Measurements from ENCODE around the gene FOXO3.

The FOXO3 gene

DNA sequence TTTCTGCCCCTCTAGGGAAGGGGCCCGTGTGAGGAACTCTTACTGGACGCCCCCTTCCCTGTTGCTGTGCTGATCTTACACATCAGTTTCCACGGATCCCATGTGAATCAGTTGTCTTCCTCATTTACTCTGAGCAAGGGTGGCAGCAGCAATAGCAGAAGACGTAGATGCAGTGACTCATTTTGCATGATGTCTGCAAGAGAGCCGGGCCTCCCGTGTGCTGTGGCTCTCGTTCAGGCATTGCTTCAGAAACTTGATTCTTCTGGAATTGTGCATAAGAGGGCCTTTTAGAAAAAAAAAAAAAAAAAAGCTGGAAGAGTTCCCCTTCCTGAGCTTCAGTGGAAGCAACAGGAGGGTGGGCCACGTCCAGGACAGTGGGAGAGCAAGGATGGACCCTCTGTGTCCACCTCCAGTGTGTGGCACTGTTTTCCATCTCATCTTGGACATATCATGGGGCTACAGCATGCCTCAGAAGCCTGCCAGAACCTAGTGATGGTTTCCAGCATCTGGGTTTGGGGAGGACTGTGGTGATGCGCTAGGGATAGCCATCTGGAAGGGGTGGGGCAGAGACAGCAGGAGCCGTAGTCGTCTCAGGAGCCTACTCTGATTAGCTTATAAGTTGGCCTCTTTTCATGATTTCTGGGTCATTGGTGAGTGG, 62.1 kb downstream of the FOXO3 start:
- in situ Hi-C loops (cut with MboI; ENCODE audit: low sequenced_read_pairs): no loop called here

DNA sequence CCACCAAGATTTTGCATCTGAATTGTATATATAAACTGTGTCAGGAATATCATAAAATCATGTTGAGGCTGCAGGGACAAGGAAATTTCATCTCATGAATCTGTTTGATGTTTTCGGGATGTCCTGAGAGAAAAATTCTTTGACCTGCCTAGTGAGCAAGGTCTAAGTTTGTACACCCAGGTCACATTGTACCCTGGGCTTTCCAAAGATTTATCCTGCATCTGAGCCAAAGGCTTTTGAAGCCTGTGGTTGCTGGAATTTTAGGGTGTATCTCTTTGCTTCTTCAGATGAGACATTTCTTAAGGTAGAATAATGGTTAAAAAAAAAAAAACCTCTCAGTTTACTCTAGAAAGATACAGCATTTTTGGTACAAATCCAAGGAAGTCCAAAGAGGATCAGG, 63.3 kb downstream of the FOXO3 start:
- in situ Hi-C loops (cut with MboI; ENCODE audit: low sequenced_read_pairs): no loop called here

DNA sequence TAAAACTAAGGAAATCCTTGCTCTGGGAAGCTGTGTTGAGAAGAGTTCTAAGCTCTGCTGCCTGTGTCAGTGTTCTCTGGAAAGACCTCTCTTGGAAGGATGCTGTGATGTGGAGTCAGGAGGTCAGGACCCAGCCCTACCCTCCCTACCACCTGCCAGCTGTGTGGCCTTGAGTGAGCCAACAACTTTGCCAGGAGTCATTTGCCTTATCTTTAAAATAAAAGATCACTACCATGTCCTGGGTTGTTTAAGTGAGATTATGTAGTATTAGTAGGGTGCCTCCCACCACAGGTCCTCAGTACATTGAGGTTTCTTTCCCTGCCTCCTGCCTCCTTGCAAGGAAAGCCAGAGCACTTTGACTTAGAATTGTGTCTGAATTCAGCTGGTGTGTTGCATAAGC, 64.9 kb downstream of the FOXO3 start:
- in situ Hi-C loops (cut with MboI; ENCODE audit: low sequenced_read_pairs): no loop called here

DNA sequence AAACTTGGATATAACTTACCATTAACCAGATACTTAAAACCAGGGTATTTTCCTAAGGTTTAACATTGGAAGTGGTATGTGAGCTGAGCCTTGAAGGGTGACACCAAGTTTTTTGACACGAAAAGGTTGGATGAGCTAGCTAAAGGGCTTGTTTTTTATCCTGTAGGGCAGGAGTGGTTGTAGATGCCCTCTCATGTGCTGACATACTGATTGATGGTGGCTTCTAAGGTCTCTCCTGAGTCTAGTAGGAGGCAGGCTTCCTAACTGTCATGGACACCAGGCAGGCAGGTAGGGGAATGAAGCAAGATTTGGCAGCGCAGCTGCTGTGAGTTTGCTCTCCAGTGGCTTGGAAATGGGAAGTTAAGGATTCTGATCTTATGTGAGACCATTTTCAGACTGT, 66.1 kb downstream of the FOXO3 start:
- in situ Hi-C loops (cut with MboI; ENCODE audit: low sequenced_read_pairs): no loop called here

DNA sequence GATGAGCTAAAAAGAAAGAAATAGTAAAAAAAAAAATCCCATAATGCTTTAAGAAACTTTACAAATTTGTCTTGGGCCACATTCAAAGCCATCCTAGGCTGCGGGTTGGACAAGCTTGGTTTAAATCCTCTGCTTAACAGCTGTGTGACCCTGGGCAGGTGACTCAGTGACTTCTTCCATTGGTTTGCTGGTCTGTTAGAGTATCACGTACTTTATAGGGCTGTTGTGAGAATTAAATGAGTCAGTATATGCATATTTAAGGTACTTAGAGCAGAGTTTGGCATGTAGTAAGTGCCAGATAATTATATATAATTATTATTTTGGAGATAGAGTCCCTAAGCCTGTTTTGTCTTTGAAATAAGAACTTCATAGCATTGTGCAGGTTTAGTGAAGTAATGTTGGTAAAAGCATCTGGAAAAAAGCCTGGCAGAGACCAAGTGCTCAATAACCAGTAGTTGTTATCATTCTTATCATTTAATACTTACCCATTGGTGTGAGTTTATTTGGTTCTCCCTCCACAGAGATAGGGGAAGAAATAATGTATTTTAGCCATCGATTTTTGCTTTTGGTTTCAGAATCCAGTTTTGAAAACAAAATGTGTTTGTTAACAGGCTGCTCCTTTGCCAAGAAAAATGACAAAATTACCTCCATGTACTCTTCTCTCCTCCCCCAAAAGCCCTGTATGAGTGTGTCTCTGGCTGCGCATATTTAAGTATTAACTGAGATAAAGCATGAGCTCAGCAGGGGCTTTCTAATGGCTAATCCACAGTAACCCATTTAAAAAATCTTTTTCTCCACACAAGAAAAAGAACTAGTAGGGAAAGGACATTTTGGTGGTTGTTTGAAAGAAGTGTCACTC, 67.2 kb downstream of the FOXO3 start:
- in situ Hi-C loops (cut with MboI; ENCODE audit: low sequenced_read_pairs): no loop called here

DNA sequence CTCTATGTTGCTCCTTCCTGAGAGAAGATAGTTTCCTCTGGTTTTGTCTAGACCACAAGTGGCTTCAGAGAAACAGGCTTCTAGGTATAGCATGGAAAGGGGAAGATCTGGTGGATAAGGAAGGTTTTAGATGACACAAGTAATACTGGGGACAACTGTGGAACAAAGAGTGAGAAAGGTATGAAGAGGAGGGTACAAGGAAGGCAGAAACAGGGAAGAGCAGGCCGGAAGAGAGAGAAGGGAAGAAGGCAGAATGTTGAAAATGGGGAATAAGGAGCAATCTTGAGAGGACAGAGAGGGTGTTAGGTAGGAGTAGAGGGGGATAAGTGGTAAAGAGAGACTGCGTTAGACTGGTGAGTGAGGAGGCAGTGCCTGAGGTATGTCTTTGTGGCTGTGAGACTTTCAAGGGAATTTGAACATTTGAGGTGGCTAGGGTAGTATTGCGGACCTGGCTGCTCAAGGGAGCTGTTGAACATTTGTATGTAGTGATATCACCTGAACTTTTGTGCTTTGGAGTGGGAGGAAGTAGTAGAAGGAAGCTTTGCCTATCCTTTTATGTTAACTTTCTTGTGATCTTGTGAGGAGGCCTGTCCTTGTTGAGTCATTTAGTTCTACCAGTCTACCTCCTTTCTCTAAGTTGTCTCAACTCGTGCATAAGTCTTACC, 69.5 kb downstream of the FOXO3 start:
- in situ Hi-C loops (cut with MboI; ENCODE audit: low sequenced_read_pairs): no loop called here

DNA sequence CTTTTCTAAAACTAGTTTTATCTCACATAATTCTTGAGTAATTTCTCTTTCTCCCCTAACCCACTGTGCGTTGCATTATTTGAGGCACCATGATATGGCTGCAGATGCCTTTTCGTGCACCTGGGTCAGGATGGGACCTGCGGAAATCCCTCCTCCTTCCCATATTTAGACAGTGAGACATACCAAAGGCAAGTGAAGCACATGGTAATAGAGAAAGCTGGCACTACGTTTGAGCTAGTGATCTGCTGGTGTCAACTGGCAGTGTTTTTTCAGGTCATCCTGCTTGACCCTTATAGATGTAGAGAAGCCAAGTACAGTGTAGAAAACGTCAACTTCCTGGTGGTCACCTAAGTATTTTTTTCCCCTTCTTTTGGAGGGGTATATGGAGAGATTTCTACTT, 71.7 kb downstream of the FOXO3 start:
- in situ Hi-C loops (cut with MboI; ENCODE audit: low sequenced_read_pairs): no loop called here

DNA sequence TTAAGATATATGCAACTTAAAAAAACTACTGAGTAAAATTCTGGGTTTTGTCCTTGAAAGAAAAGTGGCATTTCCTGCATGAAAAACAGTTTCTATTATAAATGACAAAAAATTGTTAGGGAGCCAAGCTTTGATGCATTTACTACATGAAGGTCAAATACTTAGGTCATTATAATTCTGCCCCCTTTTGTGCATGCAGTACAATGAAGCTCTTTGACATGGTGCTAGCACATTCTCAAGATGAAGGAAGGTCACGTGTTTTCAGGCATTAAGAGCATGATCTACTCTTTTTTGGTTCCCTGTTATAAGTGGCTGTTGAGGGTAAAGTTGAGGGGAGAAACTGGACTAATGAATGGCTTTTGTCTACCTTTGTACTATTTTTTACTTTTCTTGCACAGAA, 72.7 kb downstream of the FOXO3 start:
- in situ Hi-C loops (cut with MboI; ENCODE audit: low sequenced_read_pairs): no loop called here

DNA sequence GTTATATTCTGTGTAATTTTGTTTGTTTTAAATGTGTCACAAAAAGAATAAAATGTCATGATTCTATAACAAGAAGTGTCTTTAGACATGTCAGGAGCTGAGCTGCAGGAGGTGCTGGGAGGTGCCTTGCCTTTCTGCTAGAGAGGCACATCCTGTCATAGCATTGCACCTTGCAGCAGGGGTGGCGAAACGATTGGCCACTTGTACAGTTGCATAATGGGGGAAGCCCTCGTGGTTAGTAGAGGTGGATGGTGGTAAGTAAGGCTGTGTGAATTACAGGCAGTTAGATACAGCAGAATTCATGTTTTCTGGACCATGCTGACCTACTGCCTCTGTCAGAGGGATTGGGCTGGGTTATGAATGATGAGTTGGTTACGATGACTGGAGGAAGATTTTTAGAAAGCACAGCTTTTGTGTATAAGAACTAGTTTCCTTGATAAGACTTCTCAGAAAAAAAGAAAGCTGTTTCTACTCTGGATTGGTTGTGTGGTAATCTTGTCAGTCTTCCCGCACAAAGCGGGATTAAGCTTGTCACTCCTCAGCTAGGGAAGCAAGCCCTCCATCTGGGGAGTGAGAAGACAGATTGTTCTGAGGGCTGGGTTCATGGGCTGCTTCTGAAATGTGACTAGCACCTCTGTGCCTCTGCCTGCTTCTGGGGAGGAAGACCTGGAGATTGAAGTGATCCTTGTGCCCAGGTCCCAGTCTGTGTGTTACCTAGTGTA, 74.9 kb downstream of the FOXO3 start:
- in situ Hi-C loops (cut with MboI; ENCODE audit: low sequenced_read_pairs): no loop called here

DNA sequence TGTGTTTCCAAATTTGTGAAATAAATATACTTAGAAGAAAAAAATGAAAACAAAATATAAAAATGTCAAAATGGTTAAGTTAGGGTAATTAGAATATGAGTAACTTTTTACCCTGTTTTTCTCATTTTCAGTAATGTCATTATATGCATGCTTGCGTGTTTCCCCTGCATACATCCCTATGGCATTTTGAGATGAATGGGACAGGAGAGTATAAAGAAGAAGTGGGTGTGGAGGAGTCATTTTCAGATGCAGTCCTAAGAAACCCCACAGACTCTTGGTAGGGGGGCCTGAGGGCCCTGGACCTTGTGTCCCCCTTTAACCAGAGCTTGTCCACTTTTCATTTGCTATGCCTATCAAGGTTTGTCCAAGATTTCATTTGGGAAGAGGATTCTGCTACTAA, 77.2 kb downstream of the FOXO3 start:
- in situ Hi-C loops (cut with MboI; ENCODE audit: low sequenced_read_pairs): no loop called here

DNA sequence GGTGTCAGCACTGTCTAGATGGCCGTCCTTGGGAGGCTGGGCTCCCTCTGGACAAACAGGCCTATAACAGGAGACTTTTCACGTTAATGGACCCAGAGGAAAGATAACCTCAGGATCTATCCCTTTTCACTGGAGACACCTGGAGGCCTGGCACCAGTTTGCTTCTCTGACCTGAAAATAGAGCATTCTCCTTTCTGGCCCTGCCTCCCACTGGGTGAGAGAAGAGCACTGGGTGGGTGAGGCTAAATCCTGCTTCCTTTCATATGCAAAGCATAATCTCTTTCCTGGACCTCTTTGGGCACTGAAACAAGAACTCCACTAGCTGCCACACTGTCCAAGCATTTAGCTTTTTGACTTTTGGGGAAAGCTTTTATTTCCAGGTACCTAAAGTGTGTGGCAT, 78.3 kb downstream of the FOXO3 start:
- in situ Hi-C loops (cut with MboI; ENCODE audit: low sequenced_read_pairs): no loop called here

DNA sequence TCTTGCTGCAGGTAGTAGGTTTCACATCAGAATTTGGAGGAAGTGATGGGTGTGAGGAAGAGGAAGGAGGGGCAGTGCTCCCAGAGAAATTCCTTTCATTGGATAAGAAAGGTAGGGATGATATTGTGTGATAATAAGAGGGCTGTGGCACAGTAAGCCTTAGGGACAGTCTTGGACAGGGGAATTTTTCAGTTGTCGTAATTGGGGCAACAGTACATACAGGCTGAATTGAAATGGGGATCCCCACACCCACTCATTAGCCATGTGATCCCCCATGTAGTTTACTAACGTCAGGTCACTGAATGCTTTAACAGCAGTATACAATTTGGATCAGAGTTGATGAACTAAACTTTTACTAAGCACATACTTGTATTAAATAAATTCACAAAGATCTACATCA, 79.4 kb downstream of the FOXO3 start:
- in situ Hi-C loops (cut with MboI; ENCODE audit: low sequenced_read_pairs): no loop called here

DNA sequence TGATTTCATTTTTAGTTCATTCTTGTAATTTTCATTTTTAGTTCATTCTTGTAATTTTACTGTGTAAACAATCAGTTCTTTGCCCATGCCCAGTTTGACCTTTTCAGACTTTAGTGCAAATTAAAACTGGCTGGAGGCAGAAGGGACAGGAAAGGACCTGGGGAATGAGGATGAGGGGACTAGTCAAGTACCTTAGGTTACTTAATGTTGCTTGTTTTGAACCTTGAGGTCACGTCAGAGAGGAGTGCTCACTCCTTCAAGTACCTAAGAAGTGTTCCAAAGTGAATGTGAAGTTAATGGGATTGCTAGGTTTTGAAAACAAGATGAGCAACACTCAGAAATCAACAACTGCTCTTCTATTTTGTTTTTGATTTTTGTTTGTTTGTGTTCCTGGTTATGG, 82.5 kb downstream of the FOXO3 start:
- in situ Hi-C loops (cut with MboI; ENCODE audit: low sequenced_read_pairs): no loop called here

DNA sequence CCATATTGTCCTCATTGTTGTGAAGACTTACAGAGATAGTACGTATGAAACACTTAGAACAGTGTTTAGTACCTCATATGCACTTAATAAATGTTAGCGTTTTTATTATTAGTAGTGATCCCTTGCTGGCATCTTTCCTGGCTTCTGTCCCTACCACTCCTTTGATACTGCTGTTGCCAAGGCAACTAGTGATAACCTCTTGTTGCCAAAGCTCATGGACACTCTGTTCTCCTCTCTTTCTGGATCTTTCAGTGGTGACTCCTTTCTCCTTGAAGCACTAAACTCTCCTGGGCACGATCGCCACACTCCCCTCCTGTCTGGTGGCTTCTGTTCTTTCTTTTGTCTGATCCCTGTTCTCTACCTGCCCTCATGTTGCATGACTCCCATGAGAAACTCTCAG, 83.5 kb downstream of the FOXO3 start:
- in situ Hi-C loops (cut with MboI; ENCODE audit: low sequenced_read_pairs): no loop called here

DNA sequence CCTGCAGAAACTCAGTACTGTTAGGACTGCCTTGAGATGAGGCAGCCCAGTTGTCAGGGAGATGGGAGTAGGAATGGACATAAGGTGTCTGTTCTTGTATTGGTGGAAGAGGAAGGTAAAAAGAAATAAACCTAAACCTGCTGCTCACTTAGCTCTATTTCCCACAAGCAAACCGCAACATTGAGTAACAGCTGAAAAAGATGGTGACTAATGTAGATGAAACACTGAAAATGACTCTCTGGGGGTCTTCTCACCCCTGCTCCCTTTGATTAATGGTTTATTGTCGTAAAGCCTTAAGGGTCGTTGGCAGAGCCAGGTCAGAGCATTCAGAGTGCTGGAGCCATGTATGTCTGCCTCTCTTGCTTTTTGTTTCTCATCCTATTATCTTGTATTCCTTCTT, 87.5 kb downstream of the FOXO3 start:
- in situ Hi-C loops (cut with MboI; ENCODE audit: low sequenced_read_pairs): no loop called here

DNA sequence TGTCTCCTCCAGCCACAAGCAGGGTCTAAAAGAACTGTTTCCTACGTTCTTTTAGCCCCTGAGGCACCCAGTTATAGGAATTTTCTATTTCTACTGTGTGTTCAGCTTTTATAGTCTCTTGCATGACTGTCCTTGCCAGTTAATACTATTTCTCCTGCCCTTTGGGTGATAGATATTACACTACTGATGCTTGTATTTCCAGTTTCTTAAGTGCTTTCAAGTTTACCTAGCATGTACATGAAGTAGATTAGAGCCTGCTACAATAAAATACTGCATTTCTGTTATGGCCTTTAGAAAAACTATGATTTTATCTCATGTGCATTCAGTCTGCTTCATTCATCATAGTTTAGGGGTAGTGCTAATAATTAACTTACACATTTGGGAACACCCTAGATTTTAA, 89.6 kb downstream of the FOXO3 start:
- in situ Hi-C loops (cut with MboI; ENCODE audit: low sequenced_read_pairs): no loop called here

DNA sequence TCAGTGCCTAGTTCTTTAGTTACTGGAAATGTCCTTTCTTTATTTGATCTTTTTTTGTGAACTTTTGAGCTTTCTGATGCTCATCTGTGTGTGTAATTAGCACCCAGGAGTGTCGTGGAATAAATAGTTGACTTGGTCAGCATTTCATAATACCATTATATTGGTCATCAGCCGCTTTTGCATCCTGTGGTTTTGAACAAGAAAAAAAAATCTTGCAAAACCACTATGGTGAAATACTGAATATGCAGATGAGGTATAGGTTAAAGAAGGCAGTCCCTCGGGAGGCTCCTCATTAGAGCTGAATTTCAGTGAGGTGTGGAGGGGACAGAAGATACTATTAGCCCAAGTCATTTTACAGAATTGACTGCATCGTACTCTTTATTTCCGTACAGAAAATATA, 90.1 kb downstream of the FOXO3 start:
- in situ Hi-C loops (cut with MboI; ENCODE audit: low sequenced_read_pairs): no loop called here

DNA sequence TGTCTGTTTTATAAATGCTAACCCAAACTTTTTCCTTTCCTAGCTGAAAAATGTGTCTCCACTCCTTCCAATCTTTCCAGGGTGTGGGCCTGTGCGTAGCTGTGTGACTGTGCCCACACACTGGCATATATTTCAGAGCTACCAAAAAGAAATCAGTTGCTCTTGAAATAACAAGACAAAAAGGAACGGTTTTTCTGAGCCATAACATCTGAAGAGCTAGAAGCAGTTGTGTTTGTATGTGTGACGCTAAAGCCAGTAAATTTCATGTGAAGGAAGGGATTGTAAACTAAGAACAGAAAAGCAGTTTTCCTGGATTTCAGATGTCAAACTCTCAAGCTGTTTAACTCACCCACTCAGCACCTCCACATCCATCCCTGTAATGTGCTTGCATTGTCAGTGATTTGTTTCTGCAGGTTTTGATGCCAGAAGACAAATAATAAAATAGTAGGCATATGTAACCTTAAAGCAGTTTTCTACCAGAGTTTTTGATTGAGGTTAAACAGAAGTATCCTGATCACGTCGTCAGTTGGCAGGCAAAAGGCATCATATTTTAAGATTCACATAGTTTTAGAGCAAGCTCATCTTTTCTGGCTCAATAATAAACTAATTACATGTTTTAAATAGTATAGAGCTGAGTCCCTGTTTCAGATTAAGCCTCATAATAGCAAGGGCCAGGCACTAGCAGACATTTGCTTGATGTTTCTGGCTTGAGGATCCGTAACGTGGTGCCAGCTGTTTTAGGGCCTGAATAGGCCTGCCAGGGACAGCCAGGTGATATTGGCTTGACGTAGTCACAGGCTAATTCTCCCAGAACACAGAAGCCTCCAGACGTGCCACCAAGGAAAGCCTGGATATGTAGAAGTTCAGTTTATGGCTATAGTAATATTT, 90.9 kb downstream of the FOXO3 start:
- in situ Hi-C loops (cut with MboI; ENCODE audit: low sequenced_read_pairs): no loop called here

DNA sequence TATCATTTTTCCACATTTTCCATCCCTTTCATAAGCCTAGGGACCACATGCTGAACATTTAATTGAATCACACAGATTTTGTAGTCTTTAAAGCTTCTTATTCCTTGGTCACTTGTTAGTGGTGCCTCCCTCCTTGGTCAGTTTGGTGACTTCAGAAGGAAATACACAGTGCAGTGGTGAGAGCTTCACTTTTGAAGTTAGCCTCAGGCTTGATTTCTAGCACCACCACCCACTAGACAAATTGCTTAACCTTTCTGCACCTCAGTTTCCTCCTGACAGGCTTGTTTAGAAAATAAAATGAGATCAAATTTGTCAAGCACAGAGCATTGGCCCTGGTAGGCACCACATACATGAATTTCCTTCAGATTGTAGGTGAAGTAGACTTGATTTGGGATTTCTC, 91.7 kb downstream of the FOXO3 start:
- in situ Hi-C loops (cut with MboI; ENCODE audit: low sequenced_read_pairs): no loop called here

DNA sequence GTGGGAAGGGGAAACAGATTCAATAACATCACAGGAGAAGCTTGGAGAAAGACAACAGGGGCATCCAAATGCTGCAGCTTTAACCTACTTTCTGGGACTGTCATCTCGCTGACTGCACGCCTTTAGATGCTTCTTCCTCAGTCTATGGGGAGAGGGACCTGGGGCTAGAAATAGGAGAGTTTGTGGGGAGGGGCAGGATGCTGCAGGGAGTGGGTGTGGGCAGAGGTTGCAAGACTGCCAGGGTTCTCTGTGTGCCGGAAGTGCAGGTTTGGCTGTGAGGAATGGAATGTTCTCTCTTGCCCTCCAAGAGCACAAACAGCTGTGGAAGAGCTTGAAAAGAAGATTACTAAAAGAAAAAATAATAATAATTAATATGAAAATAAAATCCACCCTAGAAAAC, 93.2 kb downstream of the FOXO3 start:
- in situ Hi-C loops (cut with MboI; ENCODE audit: low sequenced_read_pairs): no loop called here

Measured in HL-60/S4 (cell line).